Tibial artery (tissue), 4 donors: Measurements from ENCODE around the gene CPNE4.

Experiments
- DNase-seq, 2 donors: peaks; one replicate each; pipeline ENCODE4 v3.0.0-alpha.2; 2019
- H3K27ac ChIP-seq, 2 donors: fragments of 200-600 bp; sonication (generic) in 1 of 2; 1 replicate in 1 of 2; 2 replicates in 1 of 2; pipeline ENCODE4 v1.5.1; 2018 to 2019; ENCODE audit warnings: mild to moderate bottlenecking in 1 of 2
- H3K27me3 ChIP-seq, 2 donors: fragments of 200-600 bp; sonication (generic) in 1 of 2; one replicate each; pipeline versions ENCODE4 v1.5.1 to v1.6.0; 2016 to 2019
- H3K36me3 ChIP-seq, 3 donors: fragments of 200-600 bp; sonication (generic) in 2 of 3; one replicate each; pipeline ENCODE4 v1.5.1; 2016 to 2019; ENCODE audit warnings: mild to moderate bottlenecking in 2 of 3
- H3K4me1 ChIP-seq, 4 donors: fragments of 200-600 bp; sonication (generic) in 2 of 4; 1 replicate in 3 of 4; 2 replicates in 1 of 4; pipeline ENCODE4 v1.5.1; 2016 to 2019
- H3K4me3 ChIP-seq, 2 donors: fragments of 200-600 bp; sonication (generic) in 1 of 2; 1 replicate in 1 of 2; 2 replicates in 1 of 2; pipeline ENCODE4 v1.5.1; 2018 to 2019; ENCODE audit warnings: mild to moderate bottlenecking in 2 of 2
- H3K9me3 ChIP-seq, 3 donors: fragments of 200-600 bp; sonication (generic) in 1 of 3; one replicate each; pipeline ENCODE4 v1.5.1; 2016 to 2019
- CTCF ChIP-seq, 2 experiments: fragments of 200-600 bp in 1 of 2; fragments of 450-650 bp in 1 of 2; IDR thresholded peaks; one replicate each; pipeline ENCODE4 v1.5.1; 2017 to 2019; ENCODE audit warnings: antibody characterized with exemption in 2 of 2, mild to moderate bottlenecking in 1 of 2, moderate library complexity in 1 of 2
- intact Hi-C: fragments of 100-400 bp; cut with DNase I; formaldehyde crosslinking; loops from one replicate; pipeline ENCODE4 v1.15.0; 2023; ENCODE audit warnings: low total_unique reads

The CPNE4 gene

DNA sequence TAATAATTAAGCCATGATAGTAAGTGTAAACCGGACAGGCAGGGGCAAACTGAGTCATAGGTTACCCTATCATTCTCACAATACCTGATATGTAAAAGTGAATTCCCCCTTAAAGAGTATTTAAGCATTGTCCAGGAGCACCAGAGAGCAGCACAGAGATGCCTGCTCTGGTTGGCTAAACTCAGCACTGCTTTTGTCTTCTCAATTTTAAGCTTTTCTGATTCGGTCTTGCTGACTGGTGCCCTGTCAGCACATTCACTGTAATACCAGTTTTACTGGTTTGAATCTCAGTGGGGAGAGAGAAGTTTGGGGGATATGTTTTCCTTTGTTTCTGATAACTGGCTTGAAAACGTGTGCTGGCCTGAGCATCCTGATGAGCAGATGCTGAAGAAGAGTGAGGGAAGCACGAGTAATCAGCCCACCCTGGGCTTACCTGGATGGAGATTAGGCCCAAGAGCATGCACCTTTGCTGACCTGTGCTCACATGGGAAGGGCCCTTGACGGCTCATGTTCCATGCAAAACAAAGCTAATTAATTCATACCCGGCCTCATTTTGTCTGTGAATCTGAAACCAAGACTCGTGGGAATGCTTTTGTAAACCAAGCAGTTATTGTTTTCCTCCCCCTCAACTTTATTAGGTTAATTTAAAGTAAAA is 323.6 kb downstream of the CPNE4 start:
- no peaks in the 10 kb centered on the region for H3K36me3 ChIP-seq
- H3K27ac ChIP-seq, result no peak overlapping the region
- H3K4me1 ChIP-seq, result no peaks in the 10 kb centered on the region
- no peaks in the 10 kb centered on the region for H3K27me3 ChIP-seq
- no peak for DNase-seq
- TF ChIP-seq CTCF (IDR thresholded peaks at IDR 0.05), result no peak
- H3K9me3 ChIP-seq, result no peaks in the 10 kb centered on the region
- no peak overlapping the region for H3K4me3 ChIP-seq
- intact Hi-C loops, result no loop called here

DNA sequence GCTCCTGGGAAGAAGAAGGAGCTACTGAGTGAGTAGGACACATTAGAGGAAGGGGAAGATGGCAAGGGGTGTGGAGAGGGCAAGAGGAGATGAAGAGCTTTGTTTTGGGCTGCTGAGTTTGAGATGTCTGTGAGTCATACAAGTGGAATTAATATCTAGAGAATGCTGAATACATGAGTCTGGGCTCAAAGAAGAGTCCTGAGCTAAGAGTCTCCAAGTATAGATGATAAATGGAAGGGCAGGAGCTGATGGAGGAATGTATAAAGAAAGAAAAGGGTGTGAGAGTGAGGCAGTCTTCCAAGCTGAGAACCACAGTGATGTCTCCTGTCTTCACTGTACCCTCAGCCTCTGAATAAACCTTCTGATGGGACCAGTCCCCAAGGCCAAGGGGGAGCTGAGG is 326.6 kb downstream of the CPNE4 start:
- no peak for DNase-seq
- Histone ChIP-seq H3K4me3 (no peak overlapping the region), H3K9me3 (no peaks in the 10 kb centered on the region), H3K36me3 (no peaks in the 10 kb centered on the region), H3K27me3 (no peaks in the 10 kb centered on the region), H3K27ac (no peak overlapping the region), H3K4me1 (no peaks in the 10 kb centered on the region)
- TF ChIP-seq CTCF (IDR thresholded peaks at IDR 0.05), result no peak
- intact Hi-C loops, result no loop called here

DNA sequence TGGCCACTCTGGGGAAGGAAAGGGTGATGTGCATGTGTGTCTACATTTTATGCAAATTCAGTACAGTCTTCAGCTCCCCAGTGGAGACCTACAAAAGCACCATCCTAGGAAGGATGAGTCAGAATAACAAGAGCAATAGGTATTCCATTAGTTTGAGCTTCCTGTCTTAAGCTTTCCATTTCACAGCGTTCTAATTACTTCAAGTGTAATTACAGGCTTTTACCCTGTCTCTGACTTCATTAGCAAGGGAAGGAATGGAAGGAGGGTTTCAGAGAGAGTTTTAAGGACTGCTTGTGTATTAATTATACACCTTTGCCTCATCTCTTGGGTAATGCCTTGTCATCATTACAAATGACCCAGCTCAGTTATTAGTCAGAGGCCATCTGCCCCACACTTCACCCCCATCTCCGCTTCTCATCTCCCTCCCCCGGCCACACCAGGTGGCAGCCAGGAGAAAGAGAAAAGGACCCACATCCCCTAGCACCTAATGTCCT is 329.2 kb downstream of the CPNE4 start:
- no peaks in the 10 kb centered on the region for H3K4me1 ChIP-seq
- no peak overlapping the region for H3K4me3 ChIP-seq
- no peak overlapping the region for H3K27ac ChIP-seq
- no peak for TF ChIP-seq CTCF (IDR thresholded peaks at IDR 0.05)
- H3K36me3 ChIP-seq, result no peaks in the 10 kb centered on the region
- H3K27me3 ChIP-seq, result no peaks in the 10 kb centered on the region
- H3K9me3 ChIP-seq, result no peaks in the 10 kb centered on the region
- DNase-seq, result no peak
- intact Hi-C loops, result no loop called here

DNA sequence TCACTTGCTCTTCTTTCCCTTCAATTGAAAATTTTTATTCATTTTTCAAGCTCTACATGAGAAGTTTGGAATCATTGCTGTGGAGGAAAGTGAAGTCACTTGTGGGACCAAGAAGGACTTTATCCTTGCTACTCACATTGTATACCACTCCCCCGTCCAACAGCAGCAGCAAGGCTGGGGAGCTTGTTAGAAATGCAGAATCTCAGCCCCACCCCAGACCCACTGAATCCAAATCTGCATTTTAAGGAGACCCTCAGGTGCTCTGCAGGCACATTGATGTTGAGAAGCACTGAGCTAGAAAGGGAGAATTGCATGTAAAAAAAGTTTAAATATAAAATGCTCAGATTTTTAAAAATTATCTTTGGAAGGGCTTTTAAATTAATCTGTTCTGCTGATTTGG is 329.7 kb downstream of the CPNE4 start:
- TF ChIP-seq CTCF (IDR thresholded peaks at IDR 0.05), result no peak
- Histone ChIP-seq H3K4me3 (no peak overlapping the region), H3K36me3 (no peaks in the 10 kb centered on the region), H3K4me1 (no peaks in the 10 kb centered on the region), H3K9me3 (no peaks in the 10 kb centered on the region), H3K27me3 (no peaks in the 10 kb centered on the region), H3K27ac (no peak overlapping the region)
- intact Hi-C loops, result no loop called here
- DNase-seq, result no peak

- DNase-seq, result no peak
- Histone ChIP-seq H3K4me1 (no peaks in the 10 kb centered on the region), H3K36me3 (no peaks in the 10 kb centered on the region), H3K27me3 (no peaks in the 10 kb centered on the region), H3K9me3 (no peaks in the 10 kb centered on the region), H3K4me3 (no peak overlapping the region), H3K27ac (no peak overlapping the region)
- no peak for TF ChIP-seq CTCF (IDR thresholded peaks at IDR 0.05)
- intact Hi-C loops, result no loop called here
Observed at GRCh38 chr3:131704098-131704497, 330.7 kb downstream of the CPNE4 start.

- no peaks in the 10 kb centered on the region for H3K9me3 ChIP-seq
- no peak for TF ChIP-seq CTCF (IDR thresholded peaks at IDR 0.05)
- no peaks in the 10 kb centered on the region for H3K4me1 ChIP-seq
- no peaks in the 10 kb centered on the region for H3K36me3 ChIP-seq
- no peak overlapping the region for H3K27ac ChIP-seq
- H3K27me3 ChIP-seq, result no peaks in the 10 kb centered on the region
- no peak overlapping the region for H3K4me3 ChIP-seq
- intact Hi-C loops, result no loop called here
- no peak for DNase-seq
Observed at GRCh38 chr3:131702146-131702545, 332.7 kb downstream of the CPNE4 start.
